Spleen (tissue), 11 donors: ENCODE measurements around the gene PRKCZ. TPM values are rescaled to one million over a fixed set of nuclear protein-coding genes. Genes with fewer than 3 reads are reported as not detected.

Experiments used
- DNase-seq: peaks from one replicate; pipeline ENCODE4 v3.0.0-alpha.2; 2020
- H3K27ac ChIP-seq, 8 donors: fragments of 200-600 bp; sonication (generic) in 7 of 8; 1 replicate in 4 of 8; 2 replicates in 4 of 8; pipeline versions ENCODE4 v1.5.0 to v1.8.0; 2016 to 2021; ENCODE audit warnings: inconsistent platforms in 4 of 8, mild to moderate bottlenecking in 4 of 8, moderate library complexity in 1 of 8
- H3K27me3 ChIP-seq, 7 donors: fragments of 200-600 bp; sonication (generic) in 6 of 7; replicated peaks in 1 of 7; 1 replicate in 4 of 7; 2 replicates in 3 of 7; pipeline versions ENCODE4 v1.5.0 to v1.8.0; 2016 to 2021; ENCODE audit warnings: inconsistent platforms in 3 of 7, mild to moderate bottlenecking in 1 of 7
- H3K36me3 ChIP-seq, 6 donors: fragments of 200-600 bp; sonication (generic) in 5 of 6; 1 replicate in 4 of 6; 2 replicates in 2 of 6; pipeline versions ENCODE4 v1.5.0 to v1.8.0; 2016 to 2021; ENCODE audit warnings: inconsistent platforms in 2 of 6
- H3K4me1 ChIP-seq, 6 donors: fragments of 200-600 bp; sonication (generic) in 5 of 6; 1 replicate in 3 of 6; 2 replicates in 3 of 6; pipeline versions ENCODE4 v1.5.0 to v1.8.0; 2016 to 2021; ENCODE audit warnings: inconsistent platforms in 3 of 6
- H3K4me3 ChIP-seq, 8 donors: fragments of 200-600 bp; sonication (generic) in 7 of 8; 1 replicate in 4 of 8; 2 replicates in 4 of 8; pipeline versions ENCODE4 v1.5.0 to v1.8.0; 2016 to 2021; ENCODE audit warnings: inconsistent platforms in 4 of 8, mild to moderate bottlenecking in 4 of 8, moderate library complexity in 2 of 8
- H3K9me3 ChIP-seq, 8 donors: fragments of 200-600 bp; sonication (generic) in 7 of 8; 1 replicate in 4 of 8; 2 replicates in 4 of 8; pipeline versions ENCODE4 v1.5.0 to v1.8.0; 2016 to 2021; ENCODE audit warnings: inconsistent platforms in 4 of 8
- CTCF ChIP-seq, 11 experiments: fragments of 200-600 bp in 7 of 11; fragments of 450-650 bp in 4 of 11; sonication (generic) in 4 of 11; IDR thresholded peaks in 8 of 11; conservative IDR thresholded peaks in 3 of 11; 1 replicate in 7 of 11; 2 replicates in 4 of 11; pipeline versions ENCODE4 v1.4.0 to v1.8.0; 2016 to 2021; ENCODE audit warnings: antibody characterized with exemption in 11 of 11, inconsistent platforms in 4 of 11, mild to moderate bottlenecking in 1 of 11
- POLR2A ChIP-seq, 3 donors: fragments of 450-650 bp; IDR thresholded peaks; one replicate each; pipeline ENCODE4 v1.5.1; 2017; ENCODE audit warnings: antibody characterized with exemption in 3 of 3, mild to moderate bottlenecking in 1 of 3
- POLR2AphosphoS5 ChIP-seq, 3 donors: sonication (generic); formaldehyde crosslinking; IDR thresholded peaks; one replicate each; pipeline ENCODE4 v1.5.1; 2017; ENCODE audit warnings: antibody characterized with exemption in 3 of 3
- WGBS, 5 donors: extraction: QIAGEN DNeasy Blood & Tissue Kit in 3 of 5; methylation state at CpG; one replicate each; pipeline versions ENCODE4 v1.1.5 to v1.1.7; 2013 to 2018; 5-methylcytosine and 5-hydroxymethylcytosine counted together
- intact Hi-C: fragments of 100-400 bp; cut with DNase I; formaldehyde crosslinking; loops from one replicate; pipeline ENCODE4 v1.15.0; 2023; ENCODE audit warnings: low total_unique reads
- polyA plus RNA-seq, 3 donors: library from polyadenylated mRNA; stranded (reverse); fragments of 200-250 nt; gene quantifications; one replicate each; pipeline ENCODE4 v1.2.1, GENCODE V29; 2013
- total RNA-seq, 7 donors: library from RNA; depleted of rRNA in 3 of 7; stranded (reverse); fragments of >200 nt in 3 of 7; fragmentation: NEBNext Ultra II Directional in 4 of 7; extraction: Animal tissue kit (Norgen Biotek cat#: 25700) in 4 of 7; gene quantifications; one replicate each; pipeline versions ENCODE4 v1.1.0 to v1.2.1, GENCODE V29; 2016 to 2021
- donor health status: healthy with polysubstance abuse.
- donor health status: DM: no; HTN: no; CAD: no; lungs with moderate emphysema.
- donor health status: DM: no; HTN: no; CAD: no.
- donor health status: Bipolar disorder and iron deficiency.
- donor health status: healthy.
- donor health status: DM: no; HTN: no; CAD: no.
- donor health status: DM: yes; HTN: yes; CAD: no.

Gene PRKCZ
- total and polyA plus RNA-seq, 10 donors, result 17.6 to 61.8 (median 34.0) TPM

- intact Hi-C loops, result loop anchor here (10.0 kb wide), 1 partner anchor 65 kb away; no protein-coding TSS in a partner anchor
- WGBS, 5 donors, result 45 to 65% (median 58%) methylated on average over 11 to 32 of the region's 32 CpGs
- DNase-seq, result peak; percentile 85
- peaks cover 0 to 8% (median 0%) of the 10 kb centered on the region in 7 donors for H3K27me3 ChIP-seq
- no peak for TF ChIP-seq CTCF (IDR thresholded peaks at IDR 0.05 in 8 of 11, conservative IDR thresholded peaks at IDR 0.05 in 3 of 11)
- peak in 2 of 3 donors; percentile 8 to 52 for TF ChIP-seq POLR2AphosphoS5 (IDR thresholded peaks at IDR 0.05)
- H3K4me3 ChIP-seq, result peak overlapping the region; percentile 69 to 90 (median 74)
- no peaks in the 10 kb centered on the region for H3K9me3 ChIP-seq
- H3K36me3 ChIP-seq, result no peaks in the 10 kb centered on the region
- peaks cover 59 to 77% (median 70%) of the 10 kb centered on the region in 6 donors for H3K4me1 ChIP-seq
- peak overlapping the region; percentile 68 to 99 (median 84) for H3K27ac ChIP-seq
These were observed 179.9 kb downstream of the PRKCZ start for GRCh38 chr1:2229911-2230731.

- peaks cover 0 to 8% (median 0%) of the 10 kb centered on the region in 7 donors for H3K27me3 ChIP-seq
- 28 to 43% (median 38%) methylated on average over 27 to 30 of the region's 30 CpGs for WGBS, 5 donors
- peak; percentile 86 for DNase-seq
- intact Hi-C loops, result loop anchor here (10.0 kb wide), 1 partner anchor 64 kb away; no protein-coding TSS in a partner anchor
- H3K36me3 ChIP-seq, result no peaks in the 10 kb centered on the region
- H3K9me3 ChIP-seq, result no peaks in the 10 kb centered on the region
- peaks cover 68 to 82% (median 77%) of the 10 kb centered on the region in 6 donors for H3K4me1 ChIP-seq
- H3K27ac ChIP-seq, result peak overlapping the region; percentile 53 to 99 (median 84)
- peak overlapping the region; percentile 69 to 90 (median 74) for H3K4me3 ChIP-seq
- TF ChIP-seq POLR2AphosphoS5 (IDR thresholded peaks at IDR 0.05), result peak; percentile 8 to 48 (median 18)
- TF ChIP-seq CTCF (IDR thresholded peaks at IDR 0.05 in 8 of 11, conservative IDR thresholded peaks at IDR 0.05 in 3 of 11), result no peak
- TF ChIP-seq POLR2A (IDR thresholded peaks at IDR 0.05), result no peak
These were observed 180.7 kb downstream of the PRKCZ start for GRCh38 chr1:2230781-2231531.

- intact Hi-C loops, result loop anchor here (10.0 kb wide), 1 partner anchor 63 kb away; no protein-coding TSS in a partner anchor
- H3K4me1 ChIP-seq, result peaks cover 70 to 82% (median 79%) of the 10 kb centered on the region in 6 donors
- H3K36me3 ChIP-seq, result no peaks in the 10 kb centered on the region
- 33 to 59% (median 48%) methylated on average over 25 to 26 of the region's 26 CpGs for WGBS, 5 donors
- no peaks in the 10 kb centered on the region for H3K9me3 ChIP-seq
- H3K27ac ChIP-seq, result peak overlapping the region; percentile 53 to 99 (median 84)
- DNase-seq, result peak; percentile 89
- peaks cover 0 to 4% (median 0%) of the 10 kb centered on the region in 7 donors for H3K27me3 ChIP-seq
- H3K4me3 ChIP-seq, result peak overlapping the region; percentile 69 to 90 (median 74)
- no peak for TF ChIP-seq CTCF (IDR thresholded peaks at IDR 0.05 in 8 of 11, conservative IDR thresholded peaks at IDR 0.05 in 3 of 11)
- TF ChIP-seq POLR2A (IDR thresholded peaks at IDR 0.05), result no peak
- TF ChIP-seq POLR2AphosphoS5 (IDR thresholded peaks at IDR 0.05), result peak; percentile 68 to 76 (median 69)
These were observed 181.5 kb downstream of the PRKCZ start for GRCh38 chr1:2231532-2232254.
